HCT116 (cell line): ENCODE results near the gene MSRB3. TPM values are rescaled to one million over a fixed set of nuclear protein-coding genes. Genes with fewer than 3 reads are reported as not detected.

ENCODE experiments used
- ATAC-seq: fragments of 200-7000 bp; cut with Tn5 transposase; 2 replicates; pipeline ENCODE4 v1.9.1; 2020; ENCODE audit warnings: mild to moderate bottlenecking, moderate library complexity
- BruUV-seq: library from RNA; stranded (reverse); fragments of 400-500 nt; replicated peaks from 2 replicates; lab custom pipeline; 2021; lab: Mats Ljungman, UMichigan
- CTCF ChIA-PET: fragments of 300-600 bp; sonication (Branson Sonifier 250); formaldehyde crosslinking; loops from one replicate; lab custom pipeline; 2021; ENCODE audit warnings: antibody characterized with exemption; lab: Charles Lee
- POLR2A ChIA-PET: fragments of 300-600, 350-600 bp; sonication (Branson Sonifier 250); formaldehyde crosslinking; loops from one replicate; lab custom pipeline; 2021; ENCODE audit warnings: antibody characterized with exemption; lab: Charles Lee
- RAD21 ChIA-PET, 2 experiments: fragments of 300-600 bp; sonication (Branson Sonifier 250); formaldehyde crosslinking; loops; one replicate each; lab custom pipeline; 2023; ENCODE audit warnings: low total read pairs in 2 of 2; ENCODE audit not compliant: uncharacterized antibody in 2 of 2, unreplicated experiment in 2 of 2, low non-redundant PET in 1 of 2; lab: Charles Lee
- DNase-seq: peaks from one replicate; pipeline ENCODE4 v3.0.0-alpha.2; 2010; ENCODE audit warnings: low read depth, low spot score
- H2AFZ ChIP-seq: fragments of 200-600 bp; shearing (Covaris generic), sonication (generic); 2 replicates; pipeline ENCODE4 v1.6.1; 2017; ENCODE audit warnings: low read depth, mixed run types, mixed read lengths, antibody characterized with exemption, low read length; ENCODE audit not compliant: poor library complexity, severe bottlenecking
- H3K27ac ChIP-seq: 2 replicates; pipeline ENCODE4 v1.5.1; 2012; ENCODE audit warnings: low read depth, low read length
- H3K27me3 ChIP-seq: fragments of 200-600 bp; sonication (generic); 2 replicates; pipeline ENCODE4 v1.6.1; 2016; ENCODE audit warnings: mixed run types, low read length, mixed read lengths; ENCODE audit not compliant: insufficient read depth
- H3K36me3 ChIP-seq, 2 experiments: fragments of 200-500 bp in 1 of 2; fragments of 200-600 bp in 1 of 2; sonication (Bioruptor generic) in 1 of 2; sonication (generic) in 1 of 2; 2 replicates each; pipeline versions ENCODE4 v1.5.1 to v1.6.1; 2014 to 2016; ENCODE audit warnings: low read length in 2 of 2, inconsistent platforms in 1 of 2, mixed read lengths in 1 of 2, mixed run types in 1 of 2; ENCODE audit not compliant: insufficient read depth in 2 of 2, control insufficient read depth in 1 of 2
- H3K4me1 ChIP-seq, 2 experiments: fragments of 200-600 bp in 1 of 2; sonication (generic) in 1 of 2; 2 replicates each; pipeline versions ENCODE4 v1.5.1 to v1.6.1; 2012 to 2017; ENCODE audit warnings: low read length in 2 of 2, inconsistent platforms in 1 of 2, mild to moderate bottlenecking in 1 of 2, mixed read lengths in 1 of 2, mixed run types in 1 of 2, moderate library complexity in 1 of 2; ENCODE audit not compliant: insufficient read depth in 2 of 2, control insufficient read depth in 1 of 2
- H3K4me2 ChIP-seq: fragments of 200-600 bp; sonication (generic); 2 replicates; pipeline ENCODE4 v1.6.1; 2017; ENCODE audit warnings: mixed run types, low read length, mixed read lengths
- H3K4me3 ChIP-seq, 2 experiments: fragments of 200-600 bp in 1 of 2; sonication (generic) in 1 of 2; replicated peaks in 1 of 2; 2 replicates each; pipeline ENCODE4 v1.5.1; 2011 to 2016; ENCODE audit warnings: low read length in 2 of 2, control low read depth in 1 of 2, low read depth in 1 of 2, mild to moderate bottlenecking in 1 of 2, mixed read lengths in 1 of 2, mixed run types in 1 of 2
- H3K79me2 ChIP-seq: fragments of 200-600 bp; sonication (generic); 2 replicates; pipeline ENCODE4 v1.6.1; 2017; ENCODE audit warnings: mild to moderate bottlenecking, mixed run types, low read length, moderate library complexity, mixed read lengths; ENCODE audit not compliant: insufficient read depth
- H3K9ac ChIP-seq: fragments of 200-600 bp; sonication (generic); 2 replicates; pipeline ENCODE4 v1.6.1; 2016; ENCODE audit warnings: low read length, mixed read lengths
- H3K9me2 ChIP-seq: fragments of 200-600 bp; sonication (generic), shearing (Covaris generic); 2 replicates; pipeline ENCODE4 v1.6.1; 2017; ENCODE audit warnings: mixed run types, mild to moderate bottlenecking, moderate library complexity; ENCODE audit not compliant: insufficient read depth
- H3K9me3 ChIP-seq, 2 experiments: fragments of 200-500 bp in 1 of 2; fragments of 200-600 bp in 1 of 2; sonication (Bioruptor generic) in 1 of 2; sonication (generic) in 1 of 2; 2 replicates each; pipeline ENCODE4 v1.6.1; 2014 to 2017; ENCODE audit warnings: low read length in 2 of 2, mixed read lengths in 2 of 2, inconsistent platforms in 1 of 2, low read depth in 1 of 2, mild to moderate bottlenecking in 1 of 2, mixed run types in 1 of 2, moderate library complexity in 1 of 2; ENCODE audit not compliant: control insufficient read depth in 1 of 2, insufficient read depth in 1 of 2
- H4K20me1 ChIP-seq: fragments of 200-600 bp; sonication (generic), shearing (Covaris generic); 2 replicates; pipeline ENCODE4 v1.6.1; 2017; ENCODE audit warnings: mixed run types, mild to moderate bottlenecking, moderate library complexity; ENCODE audit not compliant: insufficient read depth
- ATF3 ChIP-seq: IDR thresholded peaks from 2 replicates; pipeline ENCODE4 v1.6.1; 2012
- CEBPB ChIP-seq: IDR thresholded peaks from 2 replicates; pipeline ENCODE4 v1.6.1; 2012; ENCODE audit warnings: low read depth
- EGR1 ChIP-seq: IDR thresholded peaks from 2 replicates; pipeline ENCODE4 v1.6.1; 2012; ENCODE audit warnings: low read depth
- ELF1 ChIP-seq: IDR thresholded peaks from 2 replicates; pipeline ENCODE4 v1.6.1; 2012; ENCODE audit warnings: low read depth, borderline replicate concordance
- EZH2 ChIP-seq: fragments of 200-600 bp; sonication (generic); IDR thresholded peaks from 2 replicates; pipeline ENCODE4 v1.6.1; 2017; ENCODE audit warnings: antibody characterized with exemption, mixed run types
- FOSL1 ChIP-seq: IDR thresholded peaks from 2 replicates; pipeline ENCODE4 v1.6.1; 2012; ENCODE audit warnings: low read depth
- POLR2AphosphoS5 ChIP-seq: IDR thresholded peaks from 2 replicates; pipeline ENCODE4 v1.6.1; 2011; ENCODE audit warnings: mild to moderate bottlenecking, low read depth, low read length, moderate library complexity
- RAD21 ChIP-seq: IDR thresholded peaks from 2 replicates; pipeline ENCODE4 v1.6.1; 2012; ENCODE audit warnings: low read depth, mild to moderate bottlenecking
- REST ChIP-seq: IDR thresholded peaks from 2 replicates; pipeline ENCODE4 v1.6.1; 2012; ENCODE audit warnings: low read depth
- SIN3A ChIP-seq: IDR thresholded peaks from 2 replicates; pipeline ENCODE4 v1.6.1; 2012; ENCODE audit warnings: low read depth
- SP1 ChIP-seq: IDR thresholded peaks from 2 replicates; pipeline ENCODE4 v1.6.1; 2012; ENCODE audit warnings: low read depth
- SRF ChIP-seq: IDR thresholded peaks from 2 replicates; pipeline ENCODE4 v1.6.1; 2012; ENCODE audit warnings: low read depth
- TCF7L2 ChIP-seq: IDR thresholded peaks from 2 replicates; pipeline ENCODE4 v1.7.0; 2011; ENCODE audit warnings: borderline replicate concordance, inconsistent platforms; ENCODE audit not compliant: insufficient read depth, insufficient read length; ENCODE audit errors: extremely low read depth
- YY1 ChIP-seq: IDR thresholded peaks from 2 replicates; pipeline ENCODE4 v1.6.1; 2011; ENCODE audit warnings: low read length, low read depth, moderate library complexity, mild to moderate bottlenecking; ENCODE audit not compliant: insufficient replicate concordance; ENCODE audit errors: extremely low read depth
- ZFX ChIP-seq: fragments of 450-650 bp; IDR thresholded peaks from 2 replicates; pipeline ENCODE4 v1.6.1; 2017
- intact Hi-C: fragments of 100-400 bp; cut with micrococcal nuclease; formaldehyde crosslinking; loops from 2 replicates; pipeline ENCODE4 v1.10.0; 2022
- total RNA-seq: library from RNA; stranded (reverse); gene quantifications from one replicate; pipeline ENCODE4 v1.2.1, GENCODE V29; 2021; ENCODE audit not compliant: unreplicated experiment

Gene MSRB3
- total RNA-seq, 1 experiment from 2014 or later = 8.2 TPM

GRCh38 chr12:65252515-65252914 lies 26.0 kb upstream of the MSRB3 start:
- Histone ChIP-seq H3K4me3 (no peak overlapping the region), H4K20me1 (no peaks in the 10 kb centered on the region), H3K9me3 (no peaks in the 10 kb centered on the region), H3K27me3 (no peaks in the 10 kb centered on the region), H3K79me2 (no peaks in the 10 kb centered on the region), H3K36me3 (no peaks in the 10 kb centered on the region), H3K9me2 (no peaks in the 10 kb centered on the region), H3K9ac (no peak overlapping the region), H3K4me2 (no peak overlapping the region), H2AFZ (no peak overlapping the region), H3K27ac (no peak overlapping the region), H3K4me1 (no peaks in the 10 kb centered on the region)
- CTCF ChIA-PET = no interaction called here
- RAD21 ChIA-PET = no interaction called here
- no peak for TF ChIP-seq YY1
- TF ChIP-seq REST = no peak
- TF ChIP-seq POLR2AphosphoS5 = no peak
- no peak for TF ChIP-seq EZH2
- no peak for TF ChIP-seq SIN3A
- no peak for TF ChIP-seq RAD21
- no peak for TF ChIP-seq SP1
- no peak for TF ChIP-seq FOSL1
- TF ChIP-seq ZFX = no peak
- no peak for TF ChIP-seq EGR1
- TF ChIP-seq CEBPB = no peak
- no peak for TF ChIP-seq ELF1
- TF ChIP-seq SRF = no peak
- no peak for TF ChIP-seq ATF3
- TF ChIP-seq TCF7L2 = no peak
- intact Hi-C loops = no loop called here
- no peak for DNase-seq
- POLR2A ChIA-PET = no interaction called here
- BruUV-seq = no TSS peak
- ATAC-seq = no peak
